ENCODE measurements around the gene ABAT.
"Not testable (repeated sequence)": the region's sequence is repeated elsewhere in the genome, so short reads cannot be mapped to it uniquely, and the experiment has no call there.

Gene ABAT

GRCh38 chr16:8795091-8795490 lies 120.7 kb downstream of the ABAT start:
- no peak for DNase-seq

DNA sequence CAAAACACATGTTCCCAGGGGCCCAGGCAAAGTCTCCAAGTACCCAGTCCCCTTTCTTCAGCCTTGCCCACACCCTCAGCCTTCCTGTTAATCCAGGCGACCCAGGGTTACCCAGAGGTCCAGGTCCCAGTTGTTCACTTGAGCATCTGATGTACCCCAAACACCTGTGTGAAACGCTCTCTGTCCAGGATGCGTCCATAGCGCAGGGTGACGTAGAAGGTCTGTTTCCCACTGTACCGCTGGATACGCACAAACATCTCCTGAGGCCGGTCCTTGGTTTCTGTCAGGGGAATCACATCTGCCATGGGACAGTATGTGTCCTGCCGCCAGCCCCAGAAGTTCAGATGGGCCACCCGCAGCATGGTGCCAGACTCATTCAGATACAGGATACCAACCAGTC lies 121.4 kb downstream of the ABAT start:
- DNase-seq: no peak

DNA sequence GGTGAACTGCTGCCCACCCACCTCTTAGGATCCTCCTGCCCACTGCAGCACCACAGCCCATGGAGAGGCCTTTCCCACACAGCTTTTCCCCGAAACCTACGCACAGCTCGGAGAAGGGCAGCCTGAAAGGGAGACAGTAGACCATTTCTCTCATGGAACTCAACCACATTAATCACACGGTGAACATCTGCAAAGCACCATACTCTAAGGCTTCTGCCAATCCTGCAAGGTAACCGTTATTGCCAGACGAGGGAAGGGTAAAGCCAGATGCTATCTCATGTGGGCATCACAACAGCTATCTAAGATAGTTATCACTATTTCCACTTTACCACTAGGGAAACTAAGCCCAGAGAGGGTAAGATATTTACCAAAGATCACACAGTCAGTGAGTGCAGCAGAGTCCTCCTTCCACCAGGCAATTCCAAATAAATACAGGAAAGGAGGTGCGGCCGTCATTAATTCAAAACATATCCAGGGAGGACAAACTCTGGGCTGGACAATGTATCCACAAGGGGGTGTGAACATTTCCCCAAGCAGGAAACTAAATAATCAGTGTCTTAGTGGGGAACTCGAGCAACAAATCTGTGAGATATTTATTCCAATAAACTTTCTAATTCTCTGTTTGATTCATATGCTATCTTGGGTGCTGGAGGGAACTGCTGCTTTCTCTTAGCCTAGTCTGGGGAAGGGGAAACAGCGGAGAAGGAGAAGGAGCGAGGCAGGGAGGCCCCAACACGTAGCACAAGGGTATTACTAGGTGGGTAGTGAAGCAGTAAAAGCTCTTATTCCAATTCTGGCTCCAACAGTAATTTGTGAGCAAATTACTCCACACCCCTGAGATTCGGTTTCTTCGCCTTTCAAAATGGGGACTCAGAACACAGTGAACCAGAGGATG lies 122.3 kb downstream of the ABAT start:
- no peak for DNase-seq

DNA sequence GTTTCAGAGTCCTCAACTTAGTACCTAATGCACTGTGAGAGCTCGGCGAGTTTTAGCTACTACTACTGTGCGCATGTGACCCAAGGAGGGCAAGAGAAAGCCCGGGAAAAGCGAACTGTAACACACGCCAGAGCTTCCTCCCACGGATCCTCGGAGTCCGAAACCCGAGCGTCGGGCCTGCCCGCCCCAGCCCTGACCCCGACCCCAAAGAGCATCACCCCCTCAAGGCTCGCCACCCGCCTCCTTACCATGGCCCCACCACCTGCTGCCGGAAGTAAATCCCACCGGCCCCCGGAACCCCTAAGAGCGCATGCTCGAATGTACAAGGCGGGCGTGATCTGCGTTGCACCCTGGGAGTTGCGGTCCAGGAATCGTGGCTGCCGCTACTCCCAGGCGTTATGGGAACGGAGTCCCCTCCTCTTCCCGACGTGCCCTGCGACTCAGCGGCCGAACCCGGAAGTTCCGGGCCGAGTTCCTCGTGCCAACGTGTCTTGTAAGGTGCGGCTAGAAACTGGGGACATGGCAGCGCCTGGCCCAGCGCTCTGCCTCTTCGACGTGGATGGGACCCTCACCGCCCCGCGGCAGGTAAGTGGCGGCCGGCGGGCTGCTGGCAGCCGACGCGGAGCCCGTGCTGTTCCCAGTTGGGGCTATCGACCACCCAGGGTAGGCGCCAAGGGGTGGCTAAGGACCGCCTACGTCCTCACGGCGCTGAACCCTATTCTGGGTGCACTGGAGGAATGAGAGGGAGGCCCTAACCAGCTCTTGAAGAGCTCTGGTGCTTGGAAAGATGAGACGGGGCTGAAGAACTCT lies 123.2 kb downstream of the ABAT start, which contains the start of the genes PMM2 and TMEM186:
Gene PMM2, plus strand, starts transcription at position 476 of the 810 bp plus-strand sequence. Its CDS starts 44 bp downstream, at position 520.
Gene TMEM186, minus strand, starts transcription at position 276 of the 810 bp plus-strand sequence. Its CDS starts 25 bp downstream, at position 251.
- DNase-seq: peak; percentile 90

GRCh38 chr16:8798174-8798527 lies 123.7 kb downstream of the ABAT start:
- no peak for DNase-seq

DNA sequence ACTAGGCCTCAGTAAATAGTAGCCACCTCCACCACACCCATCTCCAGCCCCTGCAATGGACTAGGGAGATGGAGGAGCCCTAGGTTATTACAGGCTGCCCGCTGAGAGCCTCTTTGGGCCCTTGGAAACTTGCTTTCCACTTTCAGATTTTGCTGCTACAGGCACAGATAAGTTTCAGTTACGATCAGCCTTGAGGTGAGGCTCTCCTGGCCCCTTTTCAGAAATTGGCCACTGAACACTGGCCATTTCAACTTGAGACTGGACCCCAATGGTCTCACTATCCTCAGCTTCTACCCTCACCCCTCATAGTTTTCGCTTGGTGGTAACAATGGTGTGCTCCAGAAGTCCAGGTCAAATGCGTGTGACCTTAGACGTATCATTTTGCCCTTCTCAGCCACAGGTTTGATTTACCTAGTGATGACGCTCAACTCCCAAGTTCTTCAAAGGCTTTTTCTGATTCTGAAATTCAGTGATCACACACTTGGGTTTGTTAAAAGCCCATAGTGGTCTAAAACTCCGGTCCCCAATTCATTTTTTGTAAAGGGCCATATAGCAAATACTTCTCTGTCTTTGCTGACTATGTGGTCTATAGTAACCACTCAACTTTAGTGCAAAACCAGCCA lies 124.2 kb downstream of the ABAT start:
- DNase-seq: no peak

- DNase-seq: no peak
Observed at GRCh38 chr16:8801701-8802100, 127.3 kb downstream of the ABAT start.

DNA sequence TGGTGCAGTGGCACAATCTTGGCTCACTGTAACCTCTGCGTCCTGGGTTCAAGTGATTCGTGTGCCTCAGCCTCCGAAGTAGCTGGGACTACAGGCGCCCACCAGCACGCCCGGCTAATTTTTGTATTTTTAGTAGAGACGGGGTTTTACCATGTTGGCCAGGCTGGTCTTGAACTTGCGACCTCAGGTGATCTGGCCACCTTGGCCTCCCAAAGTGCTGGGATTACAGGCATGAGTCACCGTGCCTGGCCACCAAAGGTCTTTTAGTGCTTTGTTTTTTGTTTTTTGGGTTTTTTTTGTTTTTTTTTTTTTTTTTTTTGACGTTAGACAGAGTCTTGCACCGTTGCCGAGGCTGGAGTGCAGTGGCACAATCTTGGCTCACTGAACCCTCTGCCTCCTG lies 129.3 kb downstream of the ABAT start:
- not testable (repeated sequence) for DNase-seq

DNA sequence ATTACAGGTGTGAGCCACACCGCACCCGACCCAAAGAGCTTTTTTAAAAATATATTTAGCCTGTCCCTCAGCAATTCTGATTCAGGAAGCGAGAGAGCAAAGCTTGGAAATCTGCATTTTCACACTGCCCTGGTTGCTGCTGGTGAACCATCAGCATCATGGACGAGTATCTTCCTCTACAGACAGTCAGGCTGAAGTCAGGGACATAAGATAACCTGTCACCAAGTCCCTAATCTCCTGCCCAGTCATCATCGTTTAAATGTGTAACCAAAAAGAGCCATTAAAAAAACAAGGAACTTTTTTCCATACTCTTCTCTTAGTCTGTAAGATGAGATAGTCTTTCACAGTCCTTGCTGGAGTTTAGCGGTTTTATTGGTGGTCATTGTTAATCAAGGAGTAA lies 129.9 kb downstream of the ABAT start:
- DNase-seq: no peak

DNA sequence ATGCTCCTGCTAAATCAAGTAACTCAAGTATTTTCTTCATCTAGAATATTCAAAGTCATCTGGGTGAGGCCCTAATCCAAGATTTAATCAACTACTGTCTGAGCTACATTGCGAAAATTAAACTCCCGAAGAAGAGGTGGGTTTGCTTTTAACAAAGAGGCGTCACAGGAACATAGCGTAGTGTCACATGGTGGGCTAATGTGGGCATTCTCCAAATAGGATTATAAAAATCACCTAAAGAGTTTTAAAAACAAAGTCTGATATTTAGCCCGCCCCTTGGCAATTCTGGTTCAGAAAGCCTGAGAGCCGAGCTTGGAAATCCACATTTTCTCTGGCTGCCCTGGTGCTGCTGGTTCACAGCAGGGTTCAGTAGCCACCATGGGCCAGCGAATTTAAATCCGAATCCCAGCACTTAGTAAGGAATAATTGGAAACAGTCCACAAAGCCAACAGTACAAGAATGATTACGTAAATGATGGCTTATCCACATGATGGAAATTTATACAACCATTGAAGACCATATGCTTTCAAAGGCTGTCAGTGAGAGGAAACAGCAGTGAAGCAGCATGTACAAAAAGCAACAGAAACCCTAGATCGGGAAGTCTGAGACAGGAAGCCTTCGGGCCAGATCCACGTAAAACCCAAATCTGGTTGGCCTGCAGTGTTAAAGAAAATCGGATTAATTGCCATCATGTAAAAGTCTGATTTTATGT lies 132.0 kb downstream of the ABAT start:
- DNase-seq: no peak

GRCh38 chr16:8807189-8807588 lies 132.8 kb downstream of the ABAT start:
- DNase-seq: no peak

DNA sequence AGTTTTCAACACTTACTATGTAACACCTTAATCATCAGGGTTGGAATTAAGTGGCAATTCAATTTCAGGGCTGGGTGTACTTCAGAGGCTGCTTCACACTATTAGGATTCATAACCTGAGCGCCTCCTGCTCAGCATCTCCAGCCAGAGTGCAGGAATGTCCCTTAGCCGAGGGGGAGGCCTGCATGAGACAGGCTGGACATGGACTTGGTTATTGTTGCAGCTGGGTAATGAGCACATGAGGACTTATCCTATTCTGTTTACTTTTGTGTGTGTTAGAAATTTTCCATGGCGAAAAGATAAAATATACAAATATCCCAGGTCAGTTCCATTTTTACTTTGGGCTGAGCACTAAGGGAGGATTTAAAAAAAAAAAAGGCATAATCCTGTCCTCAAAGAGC lies 133.6 kb downstream of the ABAT start:
- no peak for DNase-seq

GRCh38 chr16:8808613-8809353 lies 134.4 kb downstream of the ABAT start:
- no peak for DNase-seq

- DNase-seq: no peak
Observed at GRCh38 chr16:8812162-8812843, 137.9 kb downstream of the ABAT start.

- DNase-seq: no peak
Observed at GRCh38 chr16:8814095-8814806, 139.8 kb downstream of the ABAT start.

- DNase-seq: no peak
Observed at GRCh38 chr16:8816967-8817655, 142.7 kb downstream of the ABAT start.

DNA sequence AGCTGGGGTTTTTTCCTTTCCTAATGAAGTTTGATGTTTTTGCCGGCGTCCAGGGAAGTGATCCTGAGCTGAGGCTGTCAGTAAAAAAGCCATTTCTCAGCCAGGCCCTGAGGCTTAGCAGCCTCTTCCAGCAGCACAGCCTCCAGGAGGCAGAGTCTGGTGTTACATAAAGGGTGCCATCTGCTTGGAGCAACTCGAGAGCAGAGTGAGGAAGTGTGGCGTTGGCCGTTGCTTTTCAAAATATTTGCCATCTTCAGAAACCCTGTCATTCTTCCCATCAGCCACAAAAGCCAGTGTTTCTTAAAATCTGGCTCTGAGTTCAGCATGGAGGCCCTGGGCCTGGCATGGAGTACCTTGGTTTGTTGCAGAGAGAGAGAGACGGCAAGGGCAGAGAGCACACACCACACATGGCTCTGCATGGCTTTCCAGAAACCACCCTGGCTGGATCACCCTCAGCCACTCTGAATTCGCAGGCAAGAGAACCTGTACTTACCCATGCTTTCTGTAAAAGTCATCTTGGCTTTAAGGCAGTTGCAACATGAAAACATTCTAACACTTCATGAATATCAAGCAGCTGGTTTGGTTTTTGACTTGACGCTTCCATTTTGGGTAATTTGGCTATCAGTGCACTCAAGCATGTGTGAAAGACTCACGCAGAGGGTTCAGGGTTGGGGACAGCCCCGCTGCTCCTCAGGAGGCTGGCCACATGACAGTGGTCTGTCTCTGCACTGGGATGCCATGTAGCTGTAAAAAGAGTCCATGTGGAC lies 144.3 kb downstream of the ABAT start:
- no peak for DNase-seq

GRCh38 chr16:8819411-8820034 lies 145.1 kb downstream of the ABAT start:
- DNase-seq: no peak

- DNase-seq: no peak
Observed at GRCh38 chr16:8822403-8822802, 148.0 kb downstream of the ABAT start.

All from activated CD4-positive, CD25-positive, alpha-beta regulatory T cell treated with anti-CD3 and anti-CD28 coated beads, Interleukin-2, amount 50 U/mL, for 72 hours (primary cell).